Panc1 (cell line): ENCODE measurements around the gene SERAC1. TPM values are rescaled to one million over a fixed set of nuclear protein-coding genes. Genes with fewer than 3 reads are reported as not detected.

Source experiments
- ATAC-seq: fragments of 200-7000 bp; cut with Tn5 transposase; 2 replicates; pipeline ENCODE4 v1.9.1; 2020; ENCODE audit warnings: mild to moderate bottlenecking, moderate library complexity
- BruUV-seq: library from RNA; stranded (reverse); fragments of 400-500 nt; replicated peaks from 2 replicates; lab custom pipeline; 2021; lab: Mats Ljungman, UMichigan
- CTCF ChIA-PET: fragments of 300-600 bp; sonication (Branson Sonifier 250); formaldehyde crosslinking; loops from one replicate; lab custom pipeline; 2022; ENCODE audit warnings: antibody characterized with exemption; lab: Charles Lee
- POLR2A ChIA-PET: fragments of 300-600 bp; sonication (Branson Sonifier 250); formaldehyde crosslinking; loops from one replicate; lab custom pipeline; 2022; ENCODE audit warnings: antibody characterized with exemption; lab: Charles Lee
- DNase-seq: peaks from one replicate; pipeline ENCODE4 v3.0.0-alpha.2; 2010; ENCODE audit warnings: low read depth, low spot score
- H3K27ac ChIP-seq: 2 replicates; pipeline ENCODE4 v1.5.1; 2011; ENCODE audit warnings: mild to moderate bottlenecking, low read length, inconsistent platforms
- H3K27me3 ChIP-seq: fragments of 200-500 bp; sonication (Bioruptor generic); 2 replicates; pipeline ENCODE4 v1.6.0; 2014; ENCODE audit warnings: low read length, inconsistent platforms; ENCODE audit not compliant: control insufficient read depth, insufficient read depth
- H3K36me3 ChIP-seq: fragments of 200-500 bp; sonication (Bioruptor generic); 2 replicates; pipeline ENCODE4 v1.5.1; 2014; ENCODE audit warnings: inconsistent platforms, mild to moderate bottlenecking, low read length, moderate library complexity; ENCODE audit not compliant: control insufficient read depth, insufficient read depth
- H3K4me1 ChIP-seq: 2 replicates; pipeline ENCODE4 v1.5.1; 2011; ENCODE audit warnings: inconsistent platforms, mild to moderate bottlenecking, low read length, moderate library complexity; ENCODE audit not compliant: control insufficient read depth, insufficient read depth
- H3K4me3 ChIP-seq, 2 experiments: 2 replicates each; pipeline ENCODE4 v1.5.1; 2011 to 2012; ENCODE audit warnings: low read depth in 2 of 2, low read length in 2 of 2, mild to moderate bottlenecking in 2 of 2, inconsistent platforms in 1 of 2, moderate library complexity in 1 of 2
- H3K9me3 ChIP-seq: fragments of 200-500 bp; sonication (Bioruptor generic); 2 replicates; pipeline ENCODE4 v1.5.1; 2014; ENCODE audit warnings: low read depth, mild to moderate bottlenecking, inconsistent platforms, low read length, moderate library complexity; ENCODE audit not compliant: control insufficient read depth, insufficient read depth
- POLR2AphosphoS5 ChIP-seq: IDR thresholded peaks from 2 replicates; pipeline ENCODE4 v1.6.1; 2012; ENCODE audit warnings: mild to moderate bottlenecking, low read depth, low read length, moderate library complexity
- SIN3A ChIP-seq: IDR thresholded peaks from 2 replicates; pipeline ENCODE4 v1.6.1; 2012; ENCODE audit warnings: low read depth, mild to moderate bottlenecking, low read length, moderate library complexity, borderline replicate concordance; ENCODE audit not compliant: insufficient read depth
- TCF7L2 ChIP-seq: IDR thresholded peaks from 2 replicates; pipeline ENCODE4 v1.6.1; 2011; ENCODE audit warnings: mild to moderate bottlenecking, low read depth, low read length, inconsistent platforms
- in situ Hi-C: cut with HindIII; loops from 2 replicates; pipeline ENCODE4 v1.10.0; 2016; ENCODE audit warnings: low sequenced_read_pairs, low pct_unique_long_range_greater_than_20kb
- intact Hi-C: fragments of 100-400 bp; cut with micrococcal nuclease; formaldehyde crosslinking; loops from one replicate; pipeline ENCODE4 v1.10.0; 2022; ENCODE audit not compliant: unreplicated experiment
- total RNA-seq: library from RNA; stranded (reverse); gene quantifications from one replicate; pipeline ENCODE4 v1.2.1, GENCODE V29; 2021; ENCODE audit not compliant: unreplicated experiment
- TF ChIP-seq, protein P1 (sequence below): fragments of 450-650 bp; IDR thresholded peaks from 2 replicates; pipeline ENCODE4 v1.5.1; 2017; ENCODE audit warnings: mild to moderate bottlenecking
- TF ChIP-seq, protein P2 (sequence below), 2 experiments: IDR thresholded peaks; 2 replicates each; pipeline ENCODE4 v1.6.1; 2011 to 2012; ENCODE audit warnings: low read depth in 2 of 2, control low read depth in 1 of 2, low read length in 1 of 2, mild to moderate bottlenecking in 1 of 2, moderate library complexity in 1 of 2; ENCODE audit not compliant: insufficient read depth in 1 of 2

The SERAC1 gene
- total RNA-seq, 1 experiment from 2014 or later = 8.2 TPM

DNA sequence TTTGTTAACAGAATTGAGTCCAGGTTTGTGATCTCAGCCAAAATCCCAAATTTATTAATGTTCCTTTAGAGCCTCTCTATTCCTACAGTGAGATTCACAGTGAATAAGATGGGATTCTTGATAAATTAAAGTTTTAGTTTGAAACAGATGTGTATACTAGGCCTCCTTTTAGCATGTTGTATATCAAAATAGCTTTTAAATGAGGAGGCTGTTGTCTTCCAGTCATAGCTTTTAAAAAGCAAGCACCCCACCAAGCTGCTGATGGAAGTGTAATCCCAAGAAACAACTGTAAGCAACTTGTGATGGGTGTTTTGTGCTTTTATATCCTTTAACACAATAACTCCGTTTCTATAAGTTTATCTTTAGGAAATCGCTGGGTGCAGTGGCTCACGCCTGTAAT is 7.0 kb upstream of the SERAC1 start:
- H3K9me3 ChIP-seq = no peaks in the 10 kb centered on the region
- BruUV-seq = no TSS peak
- in situ Hi-C loops (no loop called here), intact Hi-C loops (no loop called here)
- no peaks in the 10 kb centered on the region for H3K27me3 ChIP-seq
- no peaks in the 10 kb centered on the region for H3K36me3 ChIP-seq
- DNase-seq (no peak), ATAC-seq (no peak)
- CTCF ChIA-PET = no interaction called here
- POLR2A ChIA-PET = no interaction called here
- no peak overlapping the region for H3K27ac ChIP-seq
- no peak for TF ChIP-seq POLR2AphosphoS5
- TF ChIP-seq, protein P1, sequence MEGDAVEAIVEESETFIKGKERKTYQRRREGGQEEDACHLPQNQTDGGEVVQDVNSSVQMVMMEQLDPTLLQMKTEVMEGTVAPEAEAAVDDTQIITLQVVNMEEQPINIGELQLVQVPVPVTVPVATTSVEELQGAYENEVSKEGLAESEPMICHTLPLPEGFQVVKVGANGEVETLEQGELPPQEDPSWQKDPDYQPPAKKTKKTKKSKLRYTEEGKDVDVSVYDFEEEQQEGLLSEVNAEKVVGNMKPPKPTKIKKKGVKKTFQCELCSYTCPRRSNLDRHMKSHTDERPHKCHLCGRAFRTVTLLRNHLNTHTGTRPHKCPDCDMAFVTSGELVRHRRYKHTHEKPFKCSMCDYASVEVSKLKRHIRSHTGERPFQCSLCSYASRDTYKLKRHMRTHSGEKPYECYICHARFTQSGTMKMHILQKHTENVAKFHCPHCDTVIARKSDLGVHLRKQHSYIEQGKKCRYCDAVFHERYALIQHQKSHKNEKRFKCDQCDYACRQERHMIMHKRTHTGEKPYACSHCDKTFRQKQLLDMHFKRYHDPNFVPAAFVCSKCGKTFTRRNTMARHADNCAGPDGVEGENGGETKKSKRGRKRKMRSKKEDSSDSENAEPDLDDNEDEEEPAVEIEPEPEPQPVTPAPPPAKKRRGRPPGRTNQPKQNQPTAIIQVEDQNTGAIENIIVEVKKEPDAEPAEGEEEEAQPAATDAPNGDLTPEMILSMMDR = no peak
- TF ChIP-seq SIN3A = no peak
- TF ChIP-seq TCF7L2 = no peak
- H3K4me3 ChIP-seq = no peak overlapping the region
- H3K4me1 ChIP-seq = peaks cover 3% of the 10 kb centered on the region

DNA sequence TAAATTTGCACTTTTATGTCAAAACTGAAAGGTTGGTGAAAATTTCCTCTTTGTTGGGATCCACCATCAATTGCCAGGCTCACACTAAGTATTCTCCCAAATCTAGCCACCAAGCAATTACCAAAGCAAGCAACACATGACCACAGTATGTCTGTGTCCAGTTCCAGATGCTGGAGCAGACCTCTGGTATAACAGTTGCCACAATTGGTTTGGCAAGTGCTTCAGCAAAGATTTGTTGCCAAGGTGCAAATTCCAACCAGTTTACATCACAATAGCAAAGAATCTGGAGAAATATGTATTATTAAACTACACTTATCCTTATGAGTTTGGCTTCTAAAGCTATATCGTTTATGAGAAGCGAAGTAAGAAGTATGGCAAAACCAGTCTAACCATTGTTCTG is 6.5 kb upstream of the SERAC1 start:
- Histone ChIP-seq H3K4me3 (no peak overlapping the region), H3K27ac (no peak overlapping the region), H3K9me3 (no peaks in the 10 kb centered on the region), H3K4me1 (peaks cover 8% of the 10 kb centered on the region), H3K36me3 (no peaks in the 10 kb centered on the region), H3K27me3 (no peaks in the 10 kb centered on the region)
- TF ChIP-seq, protein P1 = no peak
- TF ChIP-seq SIN3A (no peak), POLR2AphosphoS5 (no peak), TCF7L2 (no peak)
- TF ChIP-seq, protein P2, sequence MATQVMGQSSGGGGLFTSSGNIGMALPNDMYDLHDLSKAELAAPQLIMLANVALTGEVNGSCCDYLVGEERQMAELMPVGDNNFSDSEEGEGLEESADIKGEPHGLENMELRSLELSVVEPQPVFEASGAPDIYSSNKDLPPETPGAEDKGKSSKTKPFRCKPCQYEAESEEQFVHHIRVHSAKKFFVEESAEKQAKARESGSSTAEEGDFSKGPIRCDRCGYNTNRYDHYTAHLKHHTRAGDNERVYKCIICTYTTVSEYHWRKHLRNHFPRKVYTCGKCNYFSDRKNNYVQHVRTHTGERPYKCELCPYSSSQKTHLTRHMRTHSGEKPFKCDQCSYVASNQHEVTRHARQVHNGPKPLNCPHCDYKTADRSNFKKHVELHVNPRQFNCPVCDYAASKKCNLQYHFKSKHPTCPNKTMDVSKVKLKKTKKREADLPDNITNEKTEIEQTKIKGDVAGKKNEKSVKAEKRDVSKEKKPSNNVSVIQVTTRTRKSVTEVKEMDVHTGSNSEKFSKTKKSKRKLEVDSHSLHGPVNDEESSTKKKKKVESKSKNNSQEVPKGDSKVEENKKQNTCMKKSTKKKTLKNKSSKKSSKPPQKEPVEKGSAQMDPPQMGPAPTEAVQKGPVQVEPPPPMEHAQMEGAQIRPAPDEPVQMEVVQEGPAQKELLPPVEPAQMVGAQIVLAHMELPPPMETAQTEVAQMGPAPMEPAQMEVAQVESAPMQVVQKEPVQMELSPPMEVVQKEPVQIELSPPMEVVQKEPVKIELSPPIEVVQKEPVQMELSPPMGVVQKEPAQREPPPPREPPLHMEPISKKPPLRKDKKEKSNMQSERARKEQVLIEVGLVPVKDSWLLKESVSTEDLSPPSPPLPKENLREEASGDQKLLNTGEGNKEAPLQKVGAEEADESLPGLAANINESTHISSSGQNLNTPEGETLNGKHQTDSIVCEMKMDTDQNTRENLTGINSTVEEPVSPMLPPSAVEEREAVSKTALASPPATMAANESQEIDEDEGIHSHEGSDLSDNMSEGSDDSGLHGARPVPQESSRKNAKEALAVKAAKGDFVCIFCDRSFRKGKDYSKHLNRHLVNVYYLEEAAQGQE (IDR thresholded peaks at IDR 0.05; ENCODE audit: insufficient read depth in 1 of 2, low read depth in 2 of 2, low read length in 1 of 2) = no peak
- intact Hi-C loops = no loop called here
- ATAC-seq (no peak; the same call in 1 of the 2 replicates), DNase-seq (no peak)
- ChIA-PET CTCF (no interaction called here), POLR2A (no interaction called here)
- in situ Hi-C loops = no loop called here
- BruUV-seq = no TSS peak
